Loucy (cell line): ENCODE results near the gene PRR18.

Source experiments
- EZH2phosphoT487 ChIP-seq: fragments of 200-600 bp; IDR thresholded peaks from 2 replicates; pipeline ENCODE4 v1.6.1; 2018; ENCODE audit warnings: antibody characterized with exemption, mild to moderate bottlenecking, moderate library complexity, borderline replicate concordance
- TF ChIP-seq, protein P1 (sequence below): fragments of 200-600 bp; sonication (generic); conservative IDR thresholded peaks from 2 replicates; pipeline ENCODE4 v1.5.1; 2014; ENCODE audit warnings: mild to moderate bottlenecking, antibody characterized with exemption, low read length

GRCh38 chr6:166333172-166333995, 25.2 kb upstream of the PRR18 start:
- TF ChIP-seq, protein P1, sequence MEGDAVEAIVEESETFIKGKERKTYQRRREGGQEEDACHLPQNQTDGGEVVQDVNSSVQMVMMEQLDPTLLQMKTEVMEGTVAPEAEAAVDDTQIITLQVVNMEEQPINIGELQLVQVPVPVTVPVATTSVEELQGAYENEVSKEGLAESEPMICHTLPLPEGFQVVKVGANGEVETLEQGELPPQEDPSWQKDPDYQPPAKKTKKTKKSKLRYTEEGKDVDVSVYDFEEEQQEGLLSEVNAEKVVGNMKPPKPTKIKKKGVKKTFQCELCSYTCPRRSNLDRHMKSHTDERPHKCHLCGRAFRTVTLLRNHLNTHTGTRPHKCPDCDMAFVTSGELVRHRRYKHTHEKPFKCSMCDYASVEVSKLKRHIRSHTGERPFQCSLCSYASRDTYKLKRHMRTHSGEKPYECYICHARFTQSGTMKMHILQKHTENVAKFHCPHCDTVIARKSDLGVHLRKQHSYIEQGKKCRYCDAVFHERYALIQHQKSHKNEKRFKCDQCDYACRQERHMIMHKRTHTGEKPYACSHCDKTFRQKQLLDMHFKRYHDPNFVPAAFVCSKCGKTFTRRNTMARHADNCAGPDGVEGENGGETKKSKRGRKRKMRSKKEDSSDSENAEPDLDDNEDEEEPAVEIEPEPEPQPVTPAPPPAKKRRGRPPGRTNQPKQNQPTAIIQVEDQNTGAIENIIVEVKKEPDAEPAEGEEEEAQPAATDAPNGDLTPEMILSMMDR = no peak
- no peak for TF ChIP-seq EZH2phosphoT487
